KMS-11 (cell line): ENCODE results near the gene HMGN1.

Source experiments
- H2AFZ ChIP-seq: fragments of 200-600 bp; sonication (generic); 2 replicates; pipeline ENCODE4 v1.6.1; 2016; ENCODE audit warnings: antibody characterized with exemption, mixed run types, low read depth
- H3K27ac ChIP-seq: fragments of 200-600 bp; sonication (generic); 2 replicates; pipeline ENCODE4 v1.6.1; 2016; ENCODE audit warnings: mild to moderate bottlenecking, mixed run types
- H3K27me3 ChIP-seq: fragments of 200-600 bp; sonication (generic); 2 replicates; pipeline ENCODE4 v1.6.1; 2017; ENCODE audit warnings: mild to moderate bottlenecking, low read depth, mixed run types, moderate library complexity; ENCODE audit not compliant: insufficient read depth
- H3K36me3 ChIP-seq: fragments of 200-600 bp; sonication (generic); 2 replicates; pipeline ENCODE4 v1.6.1; 2017; ENCODE audit warnings: mild to moderate bottlenecking, mixed run types; ENCODE audit not compliant: insufficient read depth
- H3K4me1 ChIP-seq: fragments of 200-600 bp; sonication (generic); 2 replicates; pipeline ENCODE4 v1.6.1; 2016; ENCODE audit warnings: mild to moderate bottlenecking, low read depth, mixed run types; ENCODE audit not compliant: poor library complexity, severe bottlenecking
- H3K4me2 ChIP-seq: fragments of 200-600 bp; sonication (generic); 2 replicates; pipeline ENCODE4 v1.7.0; 2016; ENCODE audit warnings: mild to moderate bottlenecking, mixed run types
- H3K4me3 ChIP-seq: fragments of 200-600 bp; sonication (generic); IDR thresholded peaks from 2 replicates; pipeline ENCODE4 v1.6.1; 2017; ENCODE audit warnings: low read depth, low read length, mixed read lengths; ENCODE audit not compliant: insufficient read depth
- H3K79me2 ChIP-seq: fragments of 200-600 bp; sonication (generic); 2 replicates; pipeline ENCODE4 v1.6.1; 2016; ENCODE audit warnings: low read depth, mixed run types; ENCODE audit not compliant: insufficient read depth
- H3K9ac ChIP-seq: fragments of 200-600 bp; sonication (generic); 2 replicates; pipeline ENCODE4 v1.6.1; 2016; ENCODE audit warnings: mild to moderate bottlenecking, mixed run types
- H4K20me1 ChIP-seq: fragments of 200-600 bp; sonication (generic); 2 replicates; pipeline ENCODE4 v1.6.1; 2016; ENCODE audit warnings: mild to moderate bottlenecking, mixed run types; ENCODE audit not compliant: insufficient read depth
- TF ChIP-seq, protein P1 (sequence below): fragments of 200-600 bp; sonication (generic); conservative IDR thresholded peaks from 2 replicates; pipeline ENCODE4 v1.6.1; 2017; ENCODE audit warnings: low read depth, mild to moderate bottlenecking, antibody characterized with exemption, low read length, moderate library complexity, mixed read lengths

Gene HMGN1

DNA sequence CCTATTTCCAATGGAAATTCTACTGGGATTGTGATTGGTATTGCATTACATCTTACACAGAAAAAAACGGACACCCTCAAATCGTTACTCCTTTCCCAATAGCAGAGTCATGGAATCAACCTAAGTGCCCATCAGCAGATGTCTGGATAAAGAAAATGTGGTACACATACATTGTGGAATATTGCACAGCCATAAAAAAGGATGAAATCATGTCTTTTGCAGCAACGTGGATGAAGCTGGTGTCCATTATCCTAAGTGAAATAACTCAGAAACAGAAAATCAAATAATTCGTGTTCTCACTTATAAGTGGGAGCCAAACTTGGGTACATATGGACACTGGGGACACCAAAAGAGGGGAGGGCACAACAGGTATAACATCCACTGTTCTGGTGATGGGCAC lies 14.3 kb downstream of the HMGN1 start:
- no peaks in the 10 kb centered on the region for H3K4me1 ChIP-seq
- no peaks in the 10 kb centered on the region for H3K36me3 ChIP-seq
- H3K79me2 ChIP-seq = no peaks in the 10 kb centered on the region
- TF ChIP-seq, protein P1, sequence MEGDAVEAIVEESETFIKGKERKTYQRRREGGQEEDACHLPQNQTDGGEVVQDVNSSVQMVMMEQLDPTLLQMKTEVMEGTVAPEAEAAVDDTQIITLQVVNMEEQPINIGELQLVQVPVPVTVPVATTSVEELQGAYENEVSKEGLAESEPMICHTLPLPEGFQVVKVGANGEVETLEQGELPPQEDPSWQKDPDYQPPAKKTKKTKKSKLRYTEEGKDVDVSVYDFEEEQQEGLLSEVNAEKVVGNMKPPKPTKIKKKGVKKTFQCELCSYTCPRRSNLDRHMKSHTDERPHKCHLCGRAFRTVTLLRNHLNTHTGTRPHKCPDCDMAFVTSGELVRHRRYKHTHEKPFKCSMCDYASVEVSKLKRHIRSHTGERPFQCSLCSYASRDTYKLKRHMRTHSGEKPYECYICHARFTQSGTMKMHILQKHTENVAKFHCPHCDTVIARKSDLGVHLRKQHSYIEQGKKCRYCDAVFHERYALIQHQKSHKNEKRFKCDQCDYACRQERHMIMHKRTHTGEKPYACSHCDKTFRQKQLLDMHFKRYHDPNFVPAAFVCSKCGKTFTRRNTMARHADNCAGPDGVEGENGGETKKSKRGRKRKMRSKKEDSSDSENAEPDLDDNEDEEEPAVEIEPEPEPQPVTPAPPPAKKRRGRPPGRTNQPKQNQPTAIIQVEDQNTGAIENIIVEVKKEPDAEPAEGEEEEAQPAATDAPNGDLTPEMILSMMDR = no peak
- H3K27ac ChIP-seq = no peak overlapping the region
- no peak overlapping the region for H3K9ac ChIP-seq
- H3K4me2 ChIP-seq = no peak overlapping the region
- no peak overlapping the region for H2AFZ ChIP-seq
- no peak overlapping the region for H3K4me3 ChIP-seq
- H4K20me1 ChIP-seq = no peaks in the 10 kb centered on the region
- no peaks in the 10 kb centered on the region for H3K27me3 ChIP-seq

DNA sequence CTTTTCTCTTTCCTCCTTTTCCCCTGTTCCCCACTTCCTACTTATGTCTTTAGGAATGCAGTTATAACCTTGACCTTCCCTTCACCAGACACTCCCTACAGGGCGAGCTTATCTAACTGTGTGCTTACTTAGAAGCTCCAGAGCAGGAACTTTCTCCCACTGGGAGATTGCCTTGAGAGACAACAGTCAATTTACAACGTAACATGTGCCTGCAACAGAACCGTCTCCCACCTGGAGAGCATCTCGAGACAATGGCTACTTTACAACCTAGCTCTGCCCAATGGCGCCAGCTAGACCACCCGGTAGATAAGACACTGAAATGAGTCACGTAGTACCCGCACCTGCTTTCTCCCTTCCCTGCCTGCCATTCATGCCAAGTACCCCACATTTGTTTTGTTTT lies 16.7 kb downstream of the HMGN1 start:
- no peak overlapping the region for H2AFZ ChIP-seq
- H3K4me2 ChIP-seq = no peak overlapping the region
- no peaks in the 10 kb centered on the region for H3K79me2 ChIP-seq
- H3K27me3 ChIP-seq = no peaks in the 10 kb centered on the region
- H3K4me1 ChIP-seq = no peaks in the 10 kb centered on the region
- no peaks in the 10 kb centered on the region for H4K20me1 ChIP-seq
- H3K36me3 ChIP-seq = no peaks in the 10 kb centered on the region
- H3K9ac ChIP-seq = no peak overlapping the region
- no peak overlapping the region for H3K4me3 ChIP-seq
- H3K27ac ChIP-seq = no peak overlapping the region
- TF ChIP-seq, protein P1 = no peak

DNA sequence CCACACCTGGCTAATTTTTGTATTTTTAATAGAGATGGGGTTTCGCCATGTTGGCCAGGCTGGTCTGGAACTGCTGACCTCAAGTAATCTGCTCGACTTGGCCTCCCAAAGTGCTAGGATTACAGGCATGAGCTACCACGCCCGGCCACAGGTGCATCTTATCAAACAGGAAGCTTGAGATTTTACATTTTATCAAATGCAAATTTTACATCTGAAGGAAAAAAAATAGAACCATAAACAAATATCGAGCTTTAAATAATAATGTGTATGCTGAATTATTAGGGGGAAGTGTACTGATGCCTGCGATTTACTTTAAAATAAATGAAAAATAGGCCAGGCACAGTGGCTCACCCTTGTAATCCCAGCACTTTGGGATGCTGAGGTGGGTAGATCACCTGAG lies 18.9 kb downstream of the HMGN1 start:
- TF ChIP-seq, protein P1 = no peak
- Histone ChIP-seq H3K4me1 (no peaks in the 10 kb centered on the region), H3K27ac (no peak overlapping the region), H3K36me3 (no peaks in the 10 kb centered on the region), H3K9ac (no peak overlapping the region), H3K4me2 (no peak overlapping the region), H2AFZ (no peak overlapping the region), H4K20me1 (no peaks in the 10 kb centered on the region), H3K27me3 (no peaks in the 10 kb centered on the region), H3K4me3 (no peak overlapping the region), H3K79me2 (no peaks in the 10 kb centered on the region)

DNA sequence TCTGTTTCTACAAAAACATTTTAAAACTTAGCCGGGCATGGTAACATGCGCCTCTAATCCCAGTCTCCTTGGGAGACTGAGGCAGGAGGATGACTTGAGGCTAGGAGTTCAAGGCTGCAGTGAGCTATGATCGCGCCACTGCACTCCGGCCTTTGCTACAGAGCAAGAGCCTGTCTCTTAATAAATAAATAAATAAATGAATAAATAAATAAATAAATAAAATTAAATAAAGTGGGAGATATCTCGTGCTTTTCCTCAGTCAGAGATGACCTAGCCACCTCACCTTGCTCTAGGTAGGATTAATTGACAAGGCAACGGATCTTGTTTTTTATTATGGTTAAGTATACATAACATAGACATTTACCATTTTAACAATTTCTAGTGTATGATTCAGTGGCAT lies 21.2 kb downstream of the HMGN1 start:
- no peaks in the 10 kb centered on the region for H4K20me1 ChIP-seq
- H3K9ac ChIP-seq = no peak overlapping the region
- no peak overlapping the region for H3K4me3 ChIP-seq
- no peaks in the 10 kb centered on the region for H3K27me3 ChIP-seq
- no peak overlapping the region for H3K4me2 ChIP-seq
- no peak overlapping the region for H2AFZ ChIP-seq
- H3K36me3 ChIP-seq = no peaks in the 10 kb centered on the region
- no peak overlapping the region for H3K27ac ChIP-seq
- H3K79me2 ChIP-seq = no peaks in the 10 kb centered on the region
- TF ChIP-seq, protein P1 = no peak
- no peaks in the 10 kb centered on the region for H3K4me1 ChIP-seq
